ENCODE measurements around the gene PKNOX2.

PKNOX2 gene

GRCh38 chr11:125258291-125259032, 93.9 kb downstream of the PKNOX2 start:
- no peak for DNase-seq (ENCODE audit: low read depth in 2 of 2, low spot score in 1 of 2)

- no peak for DNase-seq (ENCODE audit: low read depth in 2 of 2, low spot score in 1 of 2)
Measured at GRCh38 chr11:125261588-125261987, 97.0 kb downstream of the PKNOX2 start.

GRCh38 chr11:125262194-125262829, 97.8 kb downstream of the PKNOX2 start:
- no peak for DNase-seq (ENCODE audit: low read depth in 2 of 2, low spot score in 1 of 2)

- DNase-seq (ENCODE audit: low read depth in 2 of 2, low spot score in 1 of 2): no peak
Measured at GRCh38 chr11:125262830-125263218, 98.3 kb downstream of the PKNOX2 start.

GRCh38 chr11:125263268-125263790, 98.8 kb downstream of the PKNOX2 start:
- DNase-seq (ENCODE audit: low read depth in 2 of 2, low spot score in 1 of 2): no peak

GRCh38 chr11:125264100-125265022, 99.8 kb downstream of the PKNOX2 start:
- no peak for DNase-seq (ENCODE audit: low read depth in 2 of 2, low spot score in 1 of 2)

GRCh38 chr11:125267548-125267947, 103.0 kb downstream of the PKNOX2 start:
- no peak for DNase-seq (ENCODE audit: low read depth in 2 of 2, low spot score in 1 of 2)

GRCh38 chr11:125268611-125269010, 104.1 kb downstream of the PKNOX2 start:
- no peak for DNase-seq (ENCODE audit: low read depth in 2 of 2, low spot score in 1 of 2)

- no peak for DNase-seq (ENCODE audit: low read depth in 2 of 2, low spot score in 1 of 2)
Measured at GRCh38 chr11:125270106-125270505, 105.6 kb downstream of the PKNOX2 start.

GRCh38 chr11:125270711-125271110, 106.2 kb downstream of the PKNOX2 start:
- no peak for DNase-seq (ENCODE audit: low read depth in 2 of 2, low spot score in 1 of 2)

GRCh38 chr11:125271483-125272091, 107.0 kb downstream of the PKNOX2 start:
- no peak for DNase-seq (ENCODE audit: low read depth in 2 of 2, low spot score in 1 of 2)

- DNase-seq (ENCODE audit: low read depth in 2 of 2, low spot score in 1 of 2): no peak
Measured at GRCh38 chr11:125272092-125272491, 107.5 kb downstream of the PKNOX2 start.

GRCh38 chr11:125272821-125273220, 108.3 kb downstream of the PKNOX2 start:
- no peak for DNase-seq (ENCODE audit: low read depth in 2 of 2, low spot score in 1 of 2)

GRCh38 chr11:125273519-125274000, 109.0 kb downstream of the PKNOX2 start:
- no peak for DNase-seq (ENCODE audit: low read depth in 2 of 2, low spot score in 1 of 2)

GRCh38 chr11:125274309-125274708, 109.8 kb downstream of the PKNOX2 start:
- DNase-seq (ENCODE audit: low read depth in 2 of 2, low spot score in 1 of 2): no peak

- no peak for DNase-seq (ENCODE audit: low read depth in 2 of 2, low spot score in 1 of 2)
Measured at GRCh38 chr11:125274774-125275173, 110.2 kb downstream of the PKNOX2 start.

GRCh38 chr11:125275905-125276618, 111.5 kb downstream of the PKNOX2 start:
- DNase-seq (ENCODE audit: low read depth in 2 of 2, low spot score in 1 of 2): no peak

GRCh38 chr11:125276619-125276976, 112.0 kb downstream of the PKNOX2 start:
- no peak for DNase-seq (ENCODE audit: low read depth in 2 of 2, low spot score in 1 of 2)

GRCh38 chr11:125279676-125280418, 115.3 kb downstream of the PKNOX2 start:
- DNase-seq (ENCODE audit: low read depth in 2 of 2, low spot score in 1 of 2): no peak

GRCh38 chr11:125280646-125281045, 116.1 kb downstream of the PKNOX2 start:
- no peak for DNase-seq (ENCODE audit: low read depth in 2 of 2, low spot score in 1 of 2)

Measured in stimulated activated CD8-positive, alpha-beta memory T cell treated with anti-CD3 and anti-CD28 coated beads, Interleukin-4, amount 100 ng/mL, for 4 hours (primary cell).